HS-5 (cell line): ENCODE measurements around the gene RERE.
A peak's percentile ranks its signal among the peaks of the same experiment; 100 is the strongest.
"Not testable (repeated sequence)": the region's sequence is repeated elsewhere in the genome, so short reads cannot be mapped to it uniquely, and the experiment has no call there.

ENCODE experiments used
- DNase-seq: peaks from one replicate; pipeline ENCODE4 v3.0.0-alpha.2; 2012; ENCODE audit warnings: low read depth

The RERE gene

GRCh38 chr1:8716238-8716637, 101.2 kb downstream of the RERE start:
- no peak for DNase-seq

DNA sequence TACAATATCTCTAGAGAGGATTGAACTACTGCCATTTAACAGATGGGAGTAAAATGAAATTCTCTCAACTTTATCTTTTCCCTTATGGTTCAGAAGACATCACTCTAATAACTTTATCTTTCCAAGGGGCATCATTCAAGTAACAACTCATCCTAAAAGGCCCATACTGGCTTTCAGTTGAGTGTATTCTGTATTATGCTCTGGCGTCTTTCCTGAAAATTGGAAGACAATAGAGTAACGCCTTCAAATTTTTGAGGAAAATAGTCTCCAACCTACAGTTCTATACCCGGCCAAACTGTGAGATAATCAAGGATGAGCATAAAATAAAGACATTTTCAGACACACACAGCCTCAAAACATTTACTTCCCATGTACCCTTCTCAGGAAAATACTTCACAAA, 103.3 kb downstream of the RERE start:
- no peak for DNase-seq

GRCh38 chr1:8712413-8713231, 104.8 kb downstream of the RERE start:
- peak; percentile 74 for DNase-seq

DNA sequence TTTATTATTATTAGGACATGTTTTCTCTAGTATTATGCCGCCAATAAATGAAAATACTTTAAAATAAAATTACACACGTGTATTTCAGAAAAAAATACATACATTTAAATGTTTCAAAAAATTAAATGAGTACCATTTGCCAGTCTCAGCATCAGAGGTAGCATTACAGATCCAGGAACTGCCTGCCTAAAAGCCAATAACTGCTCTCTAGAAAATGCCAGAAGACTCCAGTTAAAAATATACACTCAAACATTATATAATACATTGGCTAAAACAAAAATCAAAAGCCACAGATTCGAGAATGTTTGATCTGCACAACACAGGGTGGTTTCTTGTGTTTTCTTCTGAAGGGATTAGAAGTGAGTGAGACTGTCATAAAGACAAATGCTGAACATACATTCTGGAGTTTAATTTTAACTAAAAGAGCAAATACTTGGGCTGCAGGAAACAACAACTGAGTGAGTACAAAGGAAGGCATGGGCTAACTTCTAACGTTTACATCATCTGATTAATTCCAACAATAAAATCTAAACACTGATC, 105.5 kb downstream of the RERE start:
- no peak for DNase-seq

- no peak for DNase-seq
Observed at GRCh38 chr1:8711151-8711550, 106.3 kb downstream of the RERE start.

- DNase-seq: no peak
Observed at GRCh38 chr1:8708259-8708658, 109.2 kb downstream of the RERE start.

- DNase-seq: no peak
Observed at GRCh38 chr1:8706995-8707396, 110.4 kb downstream of the RERE start.

DNA sequence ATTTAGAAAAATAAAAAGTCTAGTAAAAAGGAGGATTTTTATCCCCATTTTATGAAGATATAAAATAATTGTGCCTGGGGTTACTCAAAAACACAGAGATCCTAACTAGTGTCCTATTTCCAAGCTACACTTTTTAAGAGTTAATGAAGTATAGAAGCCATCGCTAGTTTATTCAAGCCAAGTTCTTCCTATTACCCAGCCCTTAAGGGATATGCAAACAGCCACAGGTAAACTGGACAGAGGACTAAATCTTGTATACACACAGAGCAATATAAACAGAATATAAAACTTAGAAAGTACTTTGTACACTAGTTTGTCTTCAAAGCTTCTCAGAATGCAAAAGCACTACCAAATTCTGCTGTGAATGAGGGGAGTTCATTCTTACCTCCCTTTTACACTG, 111.1 kb downstream of the RERE start:
- DNase-seq: no peak

- DNase-seq: no peak
Observed at GRCh38 chr1:8704866-8705506, 112.5 kb downstream of the RERE start.

- DNase-seq: peak; percentile 65
Observed at GRCh38 chr1:8702850-8703810, 114.3 kb downstream of the RERE start.

- DNase-seq: no peak
Observed at GRCh38 chr1:8702472-8702849, 115.0 kb downstream of the RERE start.

DNA sequence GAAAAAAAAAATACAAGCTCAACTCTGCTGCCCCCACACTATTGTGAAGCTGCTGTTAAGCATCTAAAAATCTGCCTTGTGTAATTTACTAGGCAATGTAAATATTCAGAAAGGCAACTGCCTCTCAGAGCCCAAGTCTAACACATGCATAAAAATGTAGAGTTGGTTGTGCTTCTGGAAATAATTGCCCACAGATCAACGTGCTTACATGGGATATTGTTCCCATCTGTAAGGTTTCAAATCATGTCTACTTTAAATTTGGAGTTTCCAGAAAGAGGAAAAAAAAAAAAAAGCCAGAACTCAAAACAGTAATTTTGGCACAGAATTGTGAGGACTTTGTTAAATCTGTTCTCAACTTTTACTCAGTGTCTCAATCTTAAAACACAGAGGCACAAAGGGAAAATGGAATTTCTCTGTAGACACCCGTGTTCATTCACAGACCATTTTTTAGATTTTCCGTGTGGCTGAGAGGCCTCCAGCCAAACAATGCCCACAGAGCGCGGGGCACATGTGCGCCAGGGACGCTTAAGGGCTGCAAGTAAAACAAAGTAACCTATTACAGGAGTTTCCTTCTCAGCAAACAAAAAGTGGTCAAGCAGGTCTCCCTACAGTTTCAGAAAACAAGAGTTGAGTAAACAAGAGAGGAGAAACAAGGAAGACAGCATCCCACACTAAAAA, 115.5 kb downstream of the RERE start:
- peak; percentile 16 for DNase-seq

GRCh38 chr1:8699679-8700078, 117.8 kb downstream of the RERE start:
- no peak for DNase-seq

GRCh38 chr1:8698937-8699447, 118.4 kb downstream of the RERE start:
- DNase-seq: no peak

DNA sequence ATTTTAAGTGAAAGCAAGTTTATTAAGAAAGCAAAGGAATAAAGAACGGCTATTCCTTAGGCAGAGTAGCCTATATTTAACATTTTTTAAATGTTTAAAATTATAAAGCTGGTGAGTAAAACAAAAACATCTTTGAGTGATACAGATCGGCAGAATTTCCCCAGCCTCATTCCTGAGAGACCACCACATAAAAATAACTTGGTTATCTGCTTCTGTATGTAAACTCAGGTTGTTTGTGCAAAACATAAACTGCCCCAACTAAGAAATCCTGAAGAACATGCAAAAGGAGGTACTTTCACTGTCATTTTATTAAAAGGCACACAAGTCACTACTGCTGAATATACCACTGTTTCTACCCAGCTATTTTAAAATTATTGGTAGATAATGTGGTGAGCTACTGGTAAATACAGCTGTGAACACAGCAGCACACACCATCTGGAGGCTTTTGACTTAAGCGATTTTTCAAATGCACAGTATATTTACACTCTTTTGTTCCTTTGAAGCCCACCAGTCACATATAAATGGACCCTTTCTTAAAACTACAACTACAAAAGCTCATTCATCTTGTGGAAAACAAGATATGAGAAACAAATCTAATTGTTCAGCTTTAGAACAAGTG, 119.3 kb downstream of the RERE start:
- no peak for DNase-seq

DNA sequence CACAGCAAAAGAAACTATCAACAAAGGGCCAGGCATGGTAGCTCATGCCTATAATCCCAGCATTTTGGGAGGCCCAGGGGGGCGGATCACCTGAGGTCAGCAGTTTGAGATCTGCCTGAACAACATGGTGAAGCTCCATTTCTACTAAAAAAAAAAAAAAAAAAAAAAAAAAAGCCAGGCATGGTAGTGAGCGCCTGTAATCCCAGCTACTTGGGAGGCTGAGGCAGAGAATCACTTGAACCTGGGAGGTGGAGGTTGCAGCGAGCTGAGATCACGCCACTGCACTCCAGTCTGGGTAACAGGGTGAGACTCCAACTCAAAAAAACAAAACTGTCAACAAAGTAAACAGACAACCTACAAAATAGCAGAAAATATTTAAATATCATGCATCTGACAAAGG, 122.0 kb downstream of the RERE start:
- DNase-seq: not testable (repeated sequence)

- DNase-seq: no peak
Observed at GRCh38 chr1:8693107-8693506, 124.3 kb downstream of the RERE start.

- no peak for DNase-seq
Observed at GRCh38 chr1:8691662-8692061, 125.8 kb downstream of the RERE start.

GRCh38 chr1:8690253-8690525, 127.3 kb downstream of the RERE start:
- no peak for DNase-seq

GRCh38 chr1:8689431-8690252, 127.8 kb downstream of the RERE start:
- no peak for DNase-seq
